ENCODE data around the gene MLIP. TPM values are rescaled to one million over a fixed set of nuclear protein-coding genes. Genes with fewer than 3 reads are reported as not detected.
"Not testable (repeated sequence)": the region's sequence is repeated elsewhere in the genome, so short reads cannot be mapped to it uniquely, and the experiment has no call there.

Gene MLIP
- total RNA-seq, 2 donors from 2014 or later = 0.42 to 1.2 TPM

- Histone ChIP-seq H3K9me3 (no peaks in the 10 kb centered on the region), H3K36me3 (no peaks in the 10 kb centered on the region), H3K27me3 (no peaks in the 10 kb centered on the region), H3K9ac (ENCODE audit: low read depth in 2 of 2, low read length in 2 of 2) (no peak overlapping the region), H3K4me1 (no peaks in the 10 kb centered on the region), H3K4me3 (no peak overlapping the region), H3K27ac (no peak overlapping the region)
- no peak for TF ChIP-seq CTCF (IDR thresholded peaks at IDR 0.05)
- DNase-seq = no peak
- intact Hi-C loops (cut with DNase I) = no loop called here
Observed at GRCh38 chr6:54192993-54193392, 81.8 kb downstream of the MLIP start.

GRCh38 chr6:54193560-54193959 is 82.3 kb downstream of the MLIP start:
- no peaks in the 10 kb centered on the region for H3K27me3 ChIP-seq
- no peak overlapping the region for H3K27ac ChIP-seq
- no peak for TF ChIP-seq CTCF (IDR thresholded peaks at IDR 0.05)
- intact Hi-C loops (cut with DNase I) = no loop called here
- no peak overlapping the region for H3K9ac ChIP-seq (ENCODE audit: low read depth in 2 of 2, low read length in 2 of 2)
- no peak for DNase-seq
- no peaks in the 10 kb centered on the region for H3K36me3 ChIP-seq
- H3K9me3 ChIP-seq = no peaks in the 10 kb centered on the region
- H3K4me1 ChIP-seq = no peaks in the 10 kb centered on the region
- H3K4me3 ChIP-seq = no peak overlapping the region

- no peak overlapping the region for H3K27ac ChIP-seq
- TF ChIP-seq CTCF (IDR thresholded peaks at IDR 0.05) = no peak
- no peak overlapping the region for H3K4me3 ChIP-seq
- no peaks in the 10 kb centered on the region for H3K27me3 ChIP-seq
- intact Hi-C loops (cut with DNase I) = no loop called here
- H3K9me3 ChIP-seq = no peaks in the 10 kb centered on the region
- no peak overlapping the region for H3K9ac ChIP-seq (ENCODE audit: low read depth in 2 of 2, low read length in 2 of 2)
- no peaks in the 10 kb centered on the region for H3K36me3 ChIP-seq
- H3K4me1 ChIP-seq = no peaks in the 10 kb centered on the region
- DNase-seq = no peak
Observed at GRCh38 chr6:54194067-54194466, 82.8 kb downstream of the MLIP start.

- no peak overlapping the region for H3K4me3 ChIP-seq
- H3K36me3 ChIP-seq = no peaks in the 10 kb centered on the region
- intact Hi-C loops (cut with DNase I) = no loop called here
- TF ChIP-seq CTCF (IDR thresholded peaks at IDR 0.05) = no peak
- H3K9ac ChIP-seq (ENCODE audit: low read depth in 2 of 2, low read length in 2 of 2) = no peak overlapping the region
- H3K27me3 ChIP-seq = no peaks in the 10 kb centered on the region
- no peak overlapping the region for H3K27ac ChIP-seq
- DNase-seq = no peak
- H3K4me1 ChIP-seq = no peaks in the 10 kb centered on the region
- no peaks in the 10 kb centered on the region for H3K9me3 ChIP-seq
Observed at GRCh38 chr6:54195637-54196036, 84.4 kb downstream of the MLIP start.

- no peak overlapping the region for H3K27ac ChIP-seq
- H3K9ac ChIP-seq (ENCODE audit: low read depth in 2 of 2, low read length in 2 of 2) = no peak overlapping the region
- no peak for DNase-seq
- H3K9me3 ChIP-seq = no peaks in the 10 kb centered on the region
- no peaks in the 10 kb centered on the region for H3K27me3 ChIP-seq
- H3K36me3 ChIP-seq = no peaks in the 10 kb centered on the region
- no peaks in the 10 kb centered on the region for H3K4me1 ChIP-seq
- no peak overlapping the region for H3K4me3 ChIP-seq
- no peak for TF ChIP-seq CTCF (IDR thresholded peaks at IDR 0.05)
- intact Hi-C loops (cut with DNase I) = no loop called here
Observed at GRCh38 chr6:54196905-54197304, 85.7 kb downstream of the MLIP start.

GRCh38 chr6:54198134-54198533 is 86.9 kb downstream of the MLIP start:
- DNase-seq = no peak
- Histone ChIP-seq H3K27ac (no peak overlapping the region), H3K4me1 (no peaks in the 10 kb centered on the region), H3K36me3 (no peaks in the 10 kb centered on the region), H3K9ac (ENCODE audit: low read depth in 2 of 2, low read length in 2 of 2) (no peak overlapping the region), H3K27me3 (no peaks in the 10 kb centered on the region), H3K9me3 (no peaks in the 10 kb centered on the region), H3K4me3 (no peak overlapping the region)
- intact Hi-C loops (cut with DNase I) = no loop called here
- no peak for TF ChIP-seq CTCF (IDR thresholded peaks at IDR 0.05)

GRCh38 chr6:54203474-54204035 is 92.3 kb downstream of the MLIP start:
- H3K9ac ChIP-seq (ENCODE audit: low read depth in 2 of 2, low read length in 2 of 2); H3K4me1 ChIP-seq; H3K4me3 ChIP-seq; H3K27ac ChIP-seq; H3K27me3 ChIP-seq; H3K9me3 ChIP-seq; DNase-seq; intact Hi-C loops (cut with DNase I); H3K36me3 ChIP-seq: not testable (repeated sequence)
